NCI-H1694 (cell line): ENCODE results near the gene SIX2.
"Not testable (repeated sequence)": the region's sequence is repeated elsewhere in the genome, so short reads cannot be mapped to it uniquely, and the experiment has no call there.

ENCODE experiments used
- DNase-seq: peaks from one replicate; lab custom pipeline; 2025; lab: John Stamatoyannopoulos, UW

Gene SIX2

GRCh38 chr2:45009303-45009927, at the start of gene SIX2:
SIX2 (minus strand) TSS chr2:45009452; CDS start chr2:45009110, 342 bp downstream.
- DNase-seq, result peak; percentile 72

- no peak for DNase-seq
Observed at GRCh38 chr2:45055162-45055605, 45.9 kb upstream of the SIX2 start.

GRCh38 chr2:45053966-45054365, 44.7 kb upstream of the SIX2 start:
- no peak for DNase-seq

- DNase-seq, result no peak
Observed at GRCh38 chr2:45052388-45052928, 43.2 kb upstream of the SIX2 start.

- DNase-seq, result no peak
Observed at GRCh38 chr2:45049569-45050336, 40.5 kb upstream of the SIX2 start.

GRCh38 chr2:45047301-45047700, 38.0 kb upstream of the SIX2 start:
- no peak for DNase-seq

GRCh38 chr2:45046786-45047185, 37.5 kb upstream of the SIX2 start:
- DNase-seq, result no peak

GRCh38 chr2:45045706-45046105, 36.5 kb upstream of the SIX2 start:
- DNase-seq, result no peak

- DNase-seq, result no peak
Observed at GRCh38 chr2:45044916-45045315, 35.7 kb upstream of the SIX2 start.

- no peak for DNase-seq
Observed at GRCh38 chr2:45043174-45043573, 33.9 kb upstream of the SIX2 start.

GRCh38 chr2:45042401-45042800, 33.1 kb upstream of the SIX2 start:
- DNase-seq, result no peak

- DNase-seq, result no peak
Observed at GRCh38 chr2:45040786-45041185, 31.5 kb upstream of the SIX2 start.

- not testable (repeated sequence) for DNase-seq
Observed at GRCh38 chr2:45039804-45040203, 30.6 kb upstream of the SIX2 start.

- DNase-seq, result not testable (repeated sequence)
Observed at GRCh38 chr2:45038861-45039260, 29.6 kb upstream of the SIX2 start.

- DNase-seq, result no peak
Observed at GRCh38 chr2:45033302-45033701, 24.1 kb upstream of the SIX2 start.

- DNase-seq, result no peak
Observed at GRCh38 chr2:45031028-45031427, 21.8 kb upstream of the SIX2 start.

GRCh38 chr2:45030553-45030952, 21.3 kb upstream of the SIX2 start:
- DNase-seq, result no peak

- no peak for DNase-seq
Observed at GRCh38 chr2:45029215-45029614, 20.0 kb upstream of the SIX2 start.

GRCh38 chr2:45028276-45028675, 19.0 kb upstream of the SIX2 start:
- DNase-seq, result no peak

GRCh38 chr2:45026924-45027450, 17.7 kb upstream of the SIX2 start:
- DNase-seq, result no peak

GRCh38 chr2:45024600-45025291, 15.5 kb upstream of the SIX2 start:
- no peak for DNase-seq

GRCh38 chr2:45024097-45024496, 14.8 kb upstream of the SIX2 start:
- no peak for DNase-seq
